Smooth muscle cell (in vitro differentiated cells): ENCODE measurements around the gene ASCL2. TPM values are rescaled to one million over a fixed set of nuclear protein-coding genes. Genes with fewer than 3 reads are reported as not detected.

Experiments used
- DNase-seq: peaks from one replicate; lab custom pipeline; 2025; ENCODE audit not compliant: unreplicated experiment; lab: John Stamatoyannopoulos, UW
- H2AFZ ChIP-seq: fragments of 200-600 bp; sonication (generic); 2 replicates; pipeline ENCODE4 v1.6.0; 2016; ENCODE audit warnings: antibody characterized with exemption, low read depth, mild to moderate bottlenecking
- H3F3A ChIP-seq: fragments of 200-600 bp; sonication (generic); 2 replicates; pipeline ENCODE4 v1.6.0; 2017; ENCODE audit warnings: antibody characterized with exemption, low read depth
- H3K27ac ChIP-seq: fragments of 200-600 bp; sonication (generic); 2 replicates; pipeline ENCODE4 v1.5.1; 2016; ENCODE audit warnings: low read depth, mild to moderate bottlenecking
- H3K27me3 ChIP-seq: fragments of 200-600 bp; sonication (generic); 2 replicates; pipeline ENCODE4 v1.6.1; 2016; ENCODE audit warnings: low read depth, mild to moderate bottlenecking
- H3K36me3 ChIP-seq: fragments of 200-600 bp; sonication (generic); 2 replicates; pipeline ENCODE4 v1.5.1; 2016; ENCODE audit warnings: low read depth
- H3K4me1 ChIP-seq: fragments of 200-600 bp; sonication (generic); 2 replicates; pipeline ENCODE4 v1.5.1; 2016; ENCODE audit warnings: low read depth
- H3K4me2 ChIP-seq: fragments of 200-600 bp; sonication (generic); 2 replicates; pipeline ENCODE4 v1.6.0; 2016; ENCODE audit warnings: mild to moderate bottlenecking
- H3K4me3 ChIP-seq: fragments of 200-600 bp; sonication (generic); 2 replicates; pipeline ENCODE4 v1.5.1; 2016; ENCODE audit warnings: mild to moderate bottlenecking
- H3K79me2 ChIP-seq: fragments of 200-600 bp; sonication (generic); 2 replicates; pipeline ENCODE4 v1.6.0; 2016; ENCODE audit warnings: low read depth, mild to moderate bottlenecking
- H3K9ac ChIP-seq: fragments of 200-600 bp; sonication (generic); 2 replicates; pipeline ENCODE4 v1.6.0; 2016; ENCODE audit warnings: low read depth
- H3K9me3 ChIP-seq: fragments of 200-600 bp; sonication (generic); replicated peaks from 2 replicates; pipeline ENCODE4 v1.5.1; 2016; ENCODE audit warnings: low read depth
- H4K20me1 ChIP-seq: fragments of 200-600 bp; sonication (generic); 2 replicates; pipeline ENCODE4 v1.6.0; 2016; ENCODE audit warnings: low read depth
- WGBS: methylation state at CpG from one replicate; pipeline ENCODE4 v1.1.7; 2016; ENCODE audit warnings: low lambda C conversion rate; 5-methylcytosine and 5-hydroxymethylcytosine counted together
- polyA plus RNA-seq: library from polyadenylated mRNA; unstranded; fragments of >200 nt; fragmentation: Nextera tagmentation; extraction: Ambion mirVana; gene quantifications from 2 replicates; pipeline ENCODE4 v1.2.1, GENCODE V29; 2016
- total RNA-seq: library from RNA; depleted of rRNA; stranded (reverse); fragments of >200 nt; gene quantifications from 2 replicates; pipeline ENCODE4 v1.2.3, GENCODE V29; 2014
- TF ChIP-seq, protein P1 (sequence below): fragments of 200-600 bp; sonication (generic); IDR thresholded peaks from 2 replicates; pipeline ENCODE4 v1.5.1; 2017; ENCODE audit warnings: borderline replicate concordance, mild to moderate bottlenecking, antibody characterized with exemption; ENCODE audit not compliant: insufficient read depth, poor library complexity, severe bottlenecking

Gene ASCL2
- total and polyA plus RNA-seq, 2 experiments from 2014 or later: 0.33 TPM; not detected in 1

DNA sequence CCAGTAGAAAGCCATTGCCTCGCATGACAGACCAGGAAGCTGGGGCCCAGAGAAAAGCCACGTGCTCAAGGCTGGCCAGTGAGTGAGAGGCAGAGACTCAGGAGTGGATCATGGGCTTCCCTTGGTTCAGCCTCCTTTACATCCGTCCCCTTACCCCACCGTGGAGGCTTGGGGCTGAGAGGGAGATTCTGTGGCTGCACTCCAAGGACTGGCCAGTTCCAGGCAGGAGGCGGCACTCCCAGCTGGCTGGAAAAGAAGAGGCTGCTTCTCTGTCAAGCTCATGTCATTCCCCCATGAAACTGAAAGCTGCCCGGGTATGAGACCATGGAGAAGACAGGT, 6.6 kb upstream of the ASCL2 start:
- no peaks in the 10 kb centered on the region for H3K79me2 ChIP-seq

DNA sequence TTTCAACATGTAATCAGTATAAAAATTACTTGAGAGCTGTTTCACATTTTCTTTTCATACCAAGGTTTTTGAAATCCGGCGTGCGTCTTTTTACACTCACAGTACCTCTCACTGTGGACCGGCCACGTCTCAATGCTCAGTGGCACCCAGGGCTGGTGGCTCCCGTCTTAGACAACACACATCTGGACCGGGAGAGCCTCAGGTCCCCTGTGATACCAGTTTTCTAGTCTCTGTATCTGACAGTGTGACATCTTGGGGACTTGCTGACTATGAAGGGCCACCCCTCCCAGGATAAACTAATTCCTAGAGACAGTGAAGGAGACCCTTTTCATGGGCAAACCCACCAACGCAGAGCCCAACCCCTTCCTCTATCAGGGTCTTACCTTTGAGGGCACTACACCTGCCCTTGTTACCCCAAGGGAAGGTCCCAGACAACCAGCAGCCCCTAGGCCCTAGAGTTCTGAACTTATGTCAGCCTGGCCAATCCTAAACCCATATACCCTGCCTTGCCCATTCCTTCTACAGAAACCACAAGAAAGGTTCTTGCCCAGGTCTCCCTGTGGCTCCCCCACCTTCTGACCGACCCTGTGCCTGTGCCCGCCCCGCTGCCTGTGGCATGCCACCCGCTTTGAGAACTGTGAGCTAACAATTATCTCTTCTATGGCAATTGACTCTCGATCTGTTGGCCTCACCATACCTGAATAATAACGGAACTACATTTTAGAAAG, 6.1 kb upstream of the ASCL2 start:
- Histone ChIP-seq H3K36me3 (no peaks in the 10 kb centered on the region), H3K27me3 (peaks cover 57% of the 10 kb centered on the region), H3F3A (no peaks in the 10 kb centered on the region), H3K4me3 (no peak overlapping the region), H4K20me1 (no peaks in the 10 kb centered on the region), H3K9me3 (no peaks in the 10 kb centered on the region), H3K79me2 (no peaks in the 10 kb centered on the region), H3K27ac (no peak overlapping the region), H3K4me1 (no peaks in the 10 kb centered on the region), H3K4me2 (no peak overlapping the region), H2AFZ (no peak overlapping the region), H3K9ac (no peak overlapping the region)
- 94% methylated on average over 14 of the region's 14 CpGs for WGBS
- DNase-seq: no peak
- TF ChIP-seq, protein P1, sequence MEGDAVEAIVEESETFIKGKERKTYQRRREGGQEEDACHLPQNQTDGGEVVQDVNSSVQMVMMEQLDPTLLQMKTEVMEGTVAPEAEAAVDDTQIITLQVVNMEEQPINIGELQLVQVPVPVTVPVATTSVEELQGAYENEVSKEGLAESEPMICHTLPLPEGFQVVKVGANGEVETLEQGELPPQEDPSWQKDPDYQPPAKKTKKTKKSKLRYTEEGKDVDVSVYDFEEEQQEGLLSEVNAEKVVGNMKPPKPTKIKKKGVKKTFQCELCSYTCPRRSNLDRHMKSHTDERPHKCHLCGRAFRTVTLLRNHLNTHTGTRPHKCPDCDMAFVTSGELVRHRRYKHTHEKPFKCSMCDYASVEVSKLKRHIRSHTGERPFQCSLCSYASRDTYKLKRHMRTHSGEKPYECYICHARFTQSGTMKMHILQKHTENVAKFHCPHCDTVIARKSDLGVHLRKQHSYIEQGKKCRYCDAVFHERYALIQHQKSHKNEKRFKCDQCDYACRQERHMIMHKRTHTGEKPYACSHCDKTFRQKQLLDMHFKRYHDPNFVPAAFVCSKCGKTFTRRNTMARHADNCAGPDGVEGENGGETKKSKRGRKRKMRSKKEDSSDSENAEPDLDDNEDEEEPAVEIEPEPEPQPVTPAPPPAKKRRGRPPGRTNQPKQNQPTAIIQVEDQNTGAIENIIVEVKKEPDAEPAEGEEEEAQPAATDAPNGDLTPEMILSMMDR: no peak

More for the DNA sequence above, 6.6 kb upstream of the ASCL2 start:
- no peaks in the 10 kb centered on the region for H3K36me3 ChIP-seq
- H3K9ac ChIP-seq: no peak overlapping the region
- no peak overlapping the region for H3K4me3 ChIP-seq
- H3K27ac ChIP-seq: no peak overlapping the region
- H3K9me3 ChIP-seq: no peaks in the 10 kb centered on the region
- no peak overlapping the region for H2AFZ ChIP-seq
- peaks cover 52% of the 10 kb centered on the region for H3K27me3 ChIP-seq
- H4K20me1 ChIP-seq: no peaks in the 10 kb centered on the region
- H3K4me2 ChIP-seq: no peak overlapping the region
- WGBS: 83% methylated on average over 6 of the region's 6 CpGs
- no peaks in the 10 kb centered on the region for H3K4me1 ChIP-seq
- TF ChIP-seq, protein P1: no peak
- no peak for DNase-seq
- H3F3A ChIP-seq: no peaks in the 10 kb centered on the region

DNA sequence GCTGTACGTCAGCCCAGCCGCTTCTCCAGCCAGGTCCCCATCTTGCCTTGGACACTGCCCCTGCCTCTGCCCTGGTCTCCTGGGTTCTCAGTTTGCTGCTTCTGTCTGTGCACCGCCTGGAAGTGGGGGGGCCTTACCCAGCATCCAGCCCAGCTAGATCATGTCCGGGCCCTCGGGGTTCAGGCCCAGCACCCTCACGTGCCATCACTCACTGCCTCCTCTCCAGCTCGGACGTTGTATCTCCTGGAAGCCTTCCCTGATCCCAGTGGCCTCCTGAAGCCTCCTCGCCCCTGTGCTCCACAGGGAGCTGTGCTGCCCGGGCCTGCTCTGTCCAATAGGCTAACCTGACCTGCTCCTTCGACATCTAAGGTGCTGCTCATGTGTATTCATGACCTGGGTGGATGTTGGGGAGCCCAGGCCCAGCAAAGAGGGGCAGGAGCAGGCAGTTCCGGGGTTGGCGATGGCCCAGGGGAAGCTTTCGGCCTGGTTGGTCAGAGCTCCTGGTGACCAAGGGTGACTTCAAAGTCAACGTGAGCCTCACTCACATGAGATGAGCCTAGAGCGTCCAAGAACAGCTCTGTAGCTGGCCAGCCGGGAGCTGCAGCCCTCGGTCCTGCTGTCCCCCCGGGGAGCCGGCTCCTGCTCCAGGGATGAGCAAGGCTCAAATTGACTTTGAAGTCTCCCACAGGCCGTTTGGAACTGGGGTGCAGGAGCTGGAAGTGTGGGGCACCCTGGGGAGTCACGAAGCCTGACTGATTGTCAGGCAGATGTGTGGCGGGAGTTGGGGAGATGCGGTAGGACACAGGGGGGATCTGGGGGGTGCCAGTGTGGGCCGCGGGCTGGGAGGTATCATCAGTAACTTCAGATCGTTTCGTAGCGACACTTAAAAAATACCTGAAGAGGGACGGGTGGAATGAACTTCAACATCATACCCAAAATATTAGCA, 5.2 kb upstream of the ASCL2 start:
- DNase-seq: no peak
- Histone ChIP-seq H3K4me1 (no peaks in the 10 kb centered on the region), H3K27me3 (peaks cover 65% of the 10 kb centered on the region), H4K20me1 (no peaks in the 10 kb centered on the region), H3K4me2 (no peak overlapping the region), H3K9ac (no peak overlapping the region), H3K4me3 (no peak overlapping the region), H3K27ac (no peak overlapping the region), H3F3A (no peaks in the 10 kb centered on the region), H3K9me3 (no peaks in the 10 kb centered on the region), H2AFZ (no peak overlapping the region), H3K36me3 (no peaks in the 10 kb centered on the region), H3K79me2 (no peaks in the 10 kb centered on the region)
- 94% methylated on average over 30 of the region's 30 CpGs for WGBS
- TF ChIP-seq, protein P1: no peak
